HG03039 (cell line): ENCODE results near the gene CSNK1A1.

Experiments
- ATAC-seq: cut with Tn5 transposase; IDR thresholded peaks from one replicate; pipeline ENCODE4 v1.9.1; 2021; ENCODE audit warnings: mild to moderate bottlenecking, moderate library complexity; ENCODE audit not compliant: unreplicated experiment

CSNK1A1 gene

GRCh38 chr5:149575131-149575530 lies 23.9 kb upstream of the CSNK1A1 start:
- ATAC-seq = no peak

GRCh38 chr5:149572576-149573231 lies 21.5 kb upstream of the CSNK1A1 start:
- no peak for ATAC-seq

GRCh38 chr5:149572170-149572569 lies 20.9 kb upstream of the CSNK1A1 start:
- no peak for ATAC-seq

GRCh38 chr5:149567226-149567625 lies 16.0 kb upstream of the CSNK1A1 start:
- ATAC-seq = no peak

GRCh38 chr5:149564542-149565140 lies 13.4 kb upstream of the CSNK1A1 start:
- ATAC-seq = peak; percentile 69

GRCh38 chr5:149563466-149563865 lies 12.2 kb upstream of the CSNK1A1 start:
- ATAC-seq = no peak

- ATAC-seq = no peak
Observed at GRCh38 chr5:149561848-149562247, 10.6 kb upstream of the CSNK1A1 start.

- ATAC-seq = no peak
Observed at GRCh38 chr5:149559706-149560105, 8.5 kb upstream of the CSNK1A1 start.

GRCh38 chr5:149552553-149553160 lies 1.4 kb upstream of the CSNK1A1 start:
- ATAC-seq = no peak

- ATAC-seq = no peak
Observed at GRCh38 chr5:149552038-149552494, 827 bp upstream of the CSNK1A1 start.

GRCh38 chr5:149550594-149551226 lies 529 bp downstream of the CSNK1A1 start:
- peak; percentile 4 for ATAC-seq

GRCh38 chr5:149550268-149550583 lies 1.0 kb downstream of the CSNK1A1 start:
- ATAC-seq = no peak

GRCh38 chr5:149549461-149550267 lies 1.6 kb downstream of the CSNK1A1 start:
- ATAC-seq = no peak

GRCh38 chr5:149546974-149547373 lies 4.3 kb downstream of the CSNK1A1 start:
- no peak for ATAC-seq

- ATAC-seq = no peak
Observed at GRCh38 chr5:149545327-149545726, 5.9 kb downstream of the CSNK1A1 start.

GRCh38 chr5:149544028-149544420 lies 7.2 kb downstream of the CSNK1A1 start:
- ATAC-seq = no peak

GRCh38 chr5:149543361-149544027 lies 7.7 kb downstream of the CSNK1A1 start:
- ATAC-seq = no peak

GRCh38 chr5:149541893-149542292 lies 9.3 kb downstream of the CSNK1A1 start:
- no peak for ATAC-seq

GRCh38 chr5:149540089-149540488 lies 11.2 kb downstream of the CSNK1A1 start:
- ATAC-seq = no peak

GRCh38 chr5:149537374-149537975 lies 13.8 kb downstream of the CSNK1A1 start:
- no peak for ATAC-seq
